HCT116 (cell line): ENCODE data around the gene STON1.

Source experiments
- CTCF ChIP-seq, 3 experiments: fragments of 200-600 bp in 1 of 3; sonication (generic) in 1 of 3; IDR thresholded peaks in 2 of 3; conservative IDR thresholded peaks in 1 of 3; 2 replicates each; pipeline ENCODE4 v1.5.1; 2012 to 2017; ENCODE audit warnings: low read depth in 2 of 3, low read length in 2 of 3, antibody characterized with exemption in 1 of 3, borderline replicate concordance in 1 of 3, control low read depth in 1 of 3, mild to moderate bottlenecking in 1 of 3, mixed read lengths in 1 of 3, mixed run types in 1 of 3, moderate library complexity in 1 of 3; ENCODE audit not compliant: insufficient read depth in 1 of 3
- EZH2 ChIP-seq: fragments of 200-600 bp; sonication (generic); IDR thresholded peaks from 2 replicates; pipeline ENCODE4 v1.6.1; 2017; ENCODE audit warnings: antibody characterized with exemption, mixed run types
- JUND ChIP-seq: IDR thresholded peaks from 2 replicates; pipeline ENCODE4 v1.6.1; 2012
- POLR2A ChIP-seq: IDR thresholded peaks from 2 replicates; pipeline ENCODE4 v1.7.0; 2011; ENCODE audit warnings: borderline replicate concordance; ENCODE audit not compliant: insufficient read depth, insufficient read length; ENCODE audit errors: extremely low read depth
- POLR2AphosphoS5 ChIP-seq: IDR thresholded peaks from 2 replicates; pipeline ENCODE4 v1.6.1; 2011; ENCODE audit warnings: mild to moderate bottlenecking, low read depth, low read length, moderate library complexity
- REST ChIP-seq: IDR thresholded peaks from 2 replicates; pipeline ENCODE4 v1.6.1; 2012; ENCODE audit warnings: low read depth
- ZBTB33 ChIP-seq: IDR thresholded peaks from 2 replicates; pipeline ENCODE4 v1.6.1; 2011; ENCODE audit warnings: mild to moderate bottlenecking, low read length, moderate library complexity; ENCODE audit not compliant: insufficient replicate concordance; ENCODE audit errors: extremely low read depth
- ZFX ChIP-seq: fragments of 450-650 bp; IDR thresholded peaks from 2 replicates; pipeline ENCODE4 v1.6.1; 2017
- ZNF274 ChIP-seq: fragments of 200-500 bp; sonication (Bioruptor generic); IDR thresholded peaks from 2 replicates; pipeline ENCODE4 v1.6.1; 2014; ENCODE audit warnings: mild to moderate bottlenecking, low read depth, low read length, inconsistent platforms

GRCh38 chr2:48541666-48542389 is 11.9 kb downstream of the STON1 start:
- no peak for TF ChIP-seq ZFX
- TF ChIP-seq CTCF (IDR thresholded peaks at IDR 0.05 in 2 of 3, conservative IDR thresholded peaks at IDR 0.05 in 1 of 3; ENCODE audit: borderline replicate concordance in 1 of 3, insufficient read depth in 1 of 3, low read depth in 2 of 3, low read length in 2 of 3) = no peak
- TF ChIP-seq ZBTB33 = no peak
- TF ChIP-seq JUND = no peak
- no peak for TF ChIP-seq REST
- no peak for TF ChIP-seq EZH2
- TF ChIP-seq POLR2A = no peak
- no peak for TF ChIP-seq ZNF274
- no peak for TF ChIP-seq POLR2AphosphoS5
